Stimulated activated naive CD4-positive, alpha-beta T cell treated with Interleukin-2 at 50 U/mL for 16 hours (primary cell): ENCODE data around the gene SPATS2L.

Source experiments
- DNase-seq: peaks from one replicate; lab custom pipeline; 2025; lab: John Stamatoyannopoulos, UW

SPATS2L gene

GRCh38 chr2:200350850-200351285, 44.4 kb downstream of the SPATS2L start:
- DNase-seq: no peak

GRCh38 chr2:200351815-200352214, 45.3 kb downstream of the SPATS2L start:
- no peak for DNase-seq

DNA sequence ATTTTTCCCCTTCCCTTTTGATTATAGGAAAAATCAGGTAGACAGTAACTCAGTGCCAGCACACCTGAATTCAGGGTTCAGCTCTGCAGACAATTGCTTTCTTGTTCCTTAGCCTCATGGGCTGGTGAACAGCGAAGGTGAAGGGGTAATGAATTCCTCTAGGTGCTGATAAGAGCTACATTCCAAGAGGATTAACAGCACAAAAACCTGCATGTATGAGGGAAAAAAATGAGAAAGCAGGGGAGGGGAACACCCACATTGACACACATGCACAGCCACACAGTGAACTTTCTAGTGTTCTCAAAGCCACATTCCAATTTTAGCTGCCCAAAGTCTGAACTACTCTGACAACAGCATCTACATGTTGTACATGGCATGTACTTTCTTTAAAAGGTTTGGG, 46.1 kb downstream of the SPATS2L start:
- no peak for DNase-seq

GRCh38 chr2:200353120-200353519, 46.6 kb downstream of the SPATS2L start:
- no peak for DNase-seq

- DNase-seq: no peak
Measured at GRCh38 chr2:200353874-200354273, 47.4 kb downstream of the SPATS2L start.

DNA sequence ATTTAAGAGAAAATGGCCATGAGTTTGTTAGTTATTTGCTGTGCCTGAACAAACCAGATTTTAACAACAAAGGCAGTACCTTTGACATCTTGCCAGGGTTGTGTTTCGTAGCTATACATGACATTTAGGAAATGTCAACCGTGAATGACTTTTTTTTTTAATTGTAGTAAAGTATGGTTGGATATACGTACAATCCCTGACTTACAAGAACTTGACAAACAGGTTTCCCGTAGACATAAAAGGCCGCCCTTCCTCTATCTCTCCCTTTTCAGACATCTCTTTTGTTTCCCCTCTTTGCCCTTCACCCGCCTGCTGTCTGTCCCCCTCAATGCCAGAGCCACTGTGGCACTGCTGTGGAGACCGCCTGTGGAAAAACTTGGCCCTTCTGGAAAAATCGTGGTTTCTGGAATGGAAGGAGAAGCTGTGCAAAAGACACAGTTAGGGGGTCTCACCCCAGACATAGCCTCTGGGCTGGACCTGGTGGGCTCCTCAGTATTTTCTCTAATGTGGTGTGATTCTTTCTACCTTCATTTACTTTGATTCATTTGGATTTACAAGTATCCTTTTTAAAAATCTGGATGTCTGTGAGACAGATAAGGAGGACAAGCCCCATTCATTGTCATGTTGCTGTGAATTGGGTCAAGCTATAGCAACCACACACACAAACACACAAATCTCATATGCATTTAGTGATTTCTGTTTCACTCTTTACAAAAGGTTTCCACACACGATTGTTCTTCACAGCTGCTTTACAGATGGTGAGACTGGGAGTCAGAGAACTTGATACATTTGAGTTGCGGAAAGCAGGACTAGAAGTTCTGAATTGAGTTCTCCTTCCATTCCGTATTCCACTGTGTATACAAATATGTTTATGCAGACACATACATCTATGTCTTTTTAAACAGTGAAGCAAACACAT, 48.6 kb downstream of the SPATS2L start:
- DNase-seq: no peak

DNA sequence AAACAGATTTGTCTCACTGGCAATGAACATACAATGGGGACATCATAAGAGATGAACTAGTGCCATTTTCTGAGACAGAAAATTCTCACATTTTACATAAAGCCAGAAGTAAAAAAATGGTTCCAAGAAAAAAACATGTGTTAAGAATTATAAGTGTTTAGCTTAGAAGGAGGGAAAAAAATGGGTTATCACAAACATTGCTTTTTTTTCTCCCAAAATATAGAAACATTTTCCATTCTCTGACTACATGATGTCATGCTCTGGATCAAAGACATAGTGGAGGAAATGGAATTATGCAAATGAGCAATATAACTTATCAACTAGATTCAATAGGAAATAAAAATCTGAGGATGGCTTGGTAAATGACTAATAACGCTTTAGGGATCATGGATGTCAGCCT, 49.8 kb downstream of the SPATS2L start:
- no peak for DNase-seq

DNA sequence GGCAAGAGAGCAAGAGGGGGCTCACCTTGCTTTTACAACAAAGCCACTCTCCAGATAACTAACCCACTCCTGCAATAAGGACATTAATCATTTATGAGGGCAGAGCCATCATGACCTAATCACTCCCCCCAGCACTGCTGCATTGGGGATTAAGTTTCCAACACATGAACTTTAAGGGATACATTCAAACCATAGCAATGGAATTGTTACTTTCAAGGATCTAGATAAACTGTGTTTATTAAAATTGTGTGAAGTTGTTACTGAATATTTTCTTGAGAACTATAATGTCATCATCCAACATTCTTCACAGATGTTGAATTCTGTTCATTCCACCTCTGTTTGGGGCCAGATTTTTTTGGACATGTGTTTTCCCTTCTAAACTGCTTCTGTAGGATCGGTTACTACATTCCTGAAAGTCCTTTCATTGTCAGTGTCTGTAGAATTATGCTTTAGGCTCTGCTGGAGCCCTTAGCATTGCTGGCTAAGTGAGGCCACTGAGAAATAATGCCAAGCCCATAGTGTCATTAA, 50.4 kb downstream of the SPATS2L start:
- DNase-seq: no peak

DNA sequence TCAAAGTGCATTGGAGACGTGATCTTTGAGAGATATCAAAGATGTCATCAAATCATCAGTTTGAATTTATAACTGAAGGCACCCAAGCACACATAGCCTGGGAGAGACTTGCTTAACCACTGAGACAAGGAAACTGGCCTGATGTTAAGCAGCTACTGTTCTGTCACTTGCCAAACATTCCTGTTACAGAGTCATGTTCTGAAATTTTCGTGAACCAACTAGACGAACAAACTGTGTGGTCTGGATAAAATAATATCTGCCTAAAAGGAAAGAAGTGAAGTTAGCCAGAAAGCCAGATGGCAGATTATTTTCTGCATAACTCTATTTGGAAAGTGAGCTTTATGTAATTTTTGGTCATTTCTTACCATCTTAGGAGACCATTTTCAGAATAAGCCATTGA, 51.4 kb downstream of the SPATS2L start:
- DNase-seq: no peak

GRCh38 chr2:200359552-200359951, 53.1 kb downstream of the SPATS2L start:
- DNase-seq: no peak

GRCh38 chr2:200360364-200360763, 53.9 kb downstream of the SPATS2L start:
- no peak for DNase-seq

DNA sequence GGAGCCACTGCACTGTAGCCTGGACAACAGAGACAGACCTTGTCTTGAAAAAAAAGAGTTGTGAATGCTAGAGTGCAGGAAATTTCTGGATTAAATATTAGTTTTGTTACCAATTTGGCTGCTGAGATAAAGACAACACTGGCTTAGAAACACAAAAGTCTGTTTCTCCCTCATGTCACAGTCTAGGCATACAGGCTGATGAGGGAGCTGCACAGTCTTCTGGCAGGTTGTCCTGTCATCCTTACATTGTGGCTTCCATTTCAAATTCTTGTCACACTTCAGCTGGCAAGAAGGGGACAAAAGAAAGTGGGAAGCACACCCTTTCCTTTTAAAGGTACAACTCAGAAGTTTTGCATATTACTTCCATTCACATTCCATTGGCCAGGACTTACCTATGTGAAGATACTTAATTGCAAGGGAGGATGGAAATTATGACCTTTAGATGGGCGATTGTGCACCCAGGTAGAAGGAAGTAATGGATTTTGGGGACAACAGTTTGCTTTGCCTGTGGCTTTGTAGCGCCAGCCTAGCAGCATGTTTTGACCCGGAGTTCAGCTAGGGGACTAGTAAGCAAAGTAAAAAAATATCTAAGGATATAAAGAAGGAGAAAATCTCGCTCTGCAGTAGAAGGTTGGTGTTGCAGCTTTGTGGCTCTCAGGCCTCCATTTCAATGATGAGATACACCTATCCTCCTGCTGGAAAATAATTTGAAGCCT, 55.9 kb downstream of the SPATS2L start:
- no peak for DNase-seq

- no peak for DNase-seq
Measured at GRCh38 chr2:200363279-200363678, 56.8 kb downstream of the SPATS2L start.

DNA sequence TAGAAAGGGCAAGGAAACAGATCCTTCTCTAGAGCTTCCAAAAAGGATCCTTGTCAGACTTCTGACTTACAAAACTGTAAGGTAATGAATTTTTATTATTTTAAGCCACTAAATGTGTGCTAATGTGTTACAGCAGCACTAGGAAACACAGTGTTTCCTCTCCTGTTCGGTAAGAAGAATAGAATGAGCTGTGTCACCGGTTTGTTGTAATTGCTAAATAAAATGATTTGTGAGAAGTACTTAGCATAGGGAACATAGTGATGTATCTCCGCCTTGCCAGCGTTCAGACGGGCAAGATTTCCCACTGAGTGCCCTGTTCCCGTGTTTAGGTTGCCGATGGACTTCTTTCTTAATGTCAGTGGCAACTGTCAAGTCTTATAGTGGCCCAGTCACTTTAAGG, 57.6 kb downstream of the SPATS2L start:
- DNase-seq: no peak

- DNase-seq: no peak
Measured at GRCh38 chr2:200364620-200365019, 58.1 kb downstream of the SPATS2L start.

- no peak for DNase-seq
Measured at GRCh38 chr2:200365209-200365608, 58.7 kb downstream of the SPATS2L start.

DNA sequence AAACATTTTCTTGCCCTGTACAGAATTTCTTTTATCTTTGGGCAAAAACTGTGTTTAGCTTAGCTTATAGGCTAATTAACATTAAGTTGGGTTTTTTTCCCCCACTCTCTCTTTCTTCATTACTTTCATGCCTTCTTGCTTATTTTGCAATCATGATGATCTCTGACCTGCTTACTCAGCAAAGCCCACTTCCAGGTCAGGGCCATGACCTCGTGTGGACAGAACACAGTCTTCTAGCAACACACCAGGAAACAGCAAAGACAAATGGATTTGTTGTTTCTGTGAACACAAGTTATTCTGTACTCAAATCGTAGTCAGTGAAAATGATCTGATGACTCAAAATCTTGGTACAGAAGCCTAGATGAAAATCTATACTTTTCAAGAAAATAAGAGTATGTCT, 60.7 kb downstream of the SPATS2L start:
- no peak for DNase-seq

- no peak for DNase-seq
Measured at GRCh38 chr2:200369886-200370285, 63.4 kb downstream of the SPATS2L start.

- DNase-seq: no peak
Measured at GRCh38 chr2:200373231-200373630, 66.7 kb downstream of the SPATS2L start.

- DNase-seq: no peak
Measured at GRCh38 chr2:200373973-200374416, 67.5 kb downstream of the SPATS2L start.

DNA sequence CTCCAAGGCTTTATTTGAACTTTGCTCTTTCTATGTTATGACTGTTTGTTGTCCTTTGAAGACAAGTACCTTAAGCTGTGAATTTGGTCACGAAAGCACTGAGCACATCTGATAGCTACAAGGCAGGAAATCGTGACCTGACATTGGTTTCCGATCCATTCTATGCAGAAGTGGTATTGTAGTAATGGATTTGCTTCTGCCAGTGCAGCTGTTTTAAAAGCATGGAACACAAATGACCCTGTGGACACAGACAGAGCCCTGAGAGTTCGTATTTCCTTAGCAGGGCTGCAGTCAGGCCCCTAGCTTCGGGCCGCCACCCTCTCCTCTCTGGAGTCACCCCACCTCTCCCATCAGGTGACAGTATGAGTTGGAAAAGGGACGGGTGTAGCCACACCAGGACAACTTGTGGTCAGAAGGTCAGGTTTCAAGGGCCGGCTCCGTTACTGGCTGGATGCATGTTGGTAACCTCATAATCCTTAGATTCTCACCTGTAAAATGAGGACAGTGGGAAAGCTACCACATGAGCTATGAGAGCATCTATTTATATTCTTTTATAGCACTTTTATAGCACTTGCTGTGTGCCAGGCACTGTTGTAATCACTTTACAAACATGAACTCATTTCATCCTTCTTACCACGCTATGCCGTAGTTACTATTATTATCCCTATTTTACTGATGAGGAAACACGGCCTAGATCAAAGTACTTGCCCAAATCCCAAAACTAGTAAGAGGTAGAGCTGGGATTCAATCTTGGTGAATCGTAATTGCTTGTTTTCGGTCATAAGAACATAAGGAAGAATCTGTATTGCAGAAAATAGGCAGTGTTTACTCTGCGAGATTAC, 70.2 kb downstream of the SPATS2L start:
- DNase-seq: no peak
